ENCODE data around the gene RSKR. TPM values are rescaled to one million over a fixed set of nuclear protein-coding genes. Genes with fewer than 3 reads are reported as not detected.

RSKR gene
- total and polyA plus RNA-seq, 2 of the 4 experiments (the other 2 are of a cell fraction) = 2.2 to 6.8 TPM

- ATAC-seq (ENCODE audit: low read depth) = no peak
- H3K23ac ChIP-seq (ENCODE audit: low read depth, low read length) = no peak overlapping the region
- H3K4me1 ChIP-seq (ENCODE audit: control insufficient read depth, insufficient read depth, low read length) = no peaks in the 10 kb centered on the region
- H3K9ac ChIP-seq (ENCODE audit: low read depth, low read length) = no peak overlapping the region
- no peak overlapping the region for H3K4me3 ChIP-seq (ENCODE audit: insufficient read depth, low read depth, low read length)
- dilution Hi-C loops (cut with HindIII; ENCODE audit: low sequenced_read_pairs, unreplicated experiment) (no loop called here), intact Hi-C loops (cut with micrococcal nuclease) (no loop called here), in situ Hi-C loops (cut with MboI; ENCODE audit: low sequenced_read_pairs) (loop anchor here (10.0 kb wide), 1 partner anchor 121 kb away; no protein-coding TSS in a partner anchor)
- 92% methylated on average over 5 of the region's 7 CpGs; no CpG with 5 or more reads in 1 of the 2 experiments for WGBS, 2 experiments (ENCODE audit: extremely low coverage in 2 of 2, insufficient read length in 1 of 2)
- TF ChIP-seq USF2 (IDR thresholded peaks at IDR 0.05; ENCODE audit: low read depth, low read length) (no peak), RAD21 (IDR thresholded peaks at IDR 0.05; ENCODE audit: low read length) (no peak), CTCF (conservative IDR thresholded peaks at IDR 0.05; ENCODE audit: low read depth, low read length) (no peak)
- no peak overlapping the region for H3K4ac ChIP-seq (ENCODE audit: low read depth, low read length)
- BruUV-seq (replicated peaks) = no TSS peak
- CTCF ChIA-PET = no interaction called here
- no peak overlapping the region for H2BK120ac ChIP-seq (ENCODE audit: low read depth, low read length)
- no peaks in the 10 kb centered on the region; a peak in 1 of 4 replicates for H3K79me1 ChIP-seq (ENCODE audit: low read depth in 1 of 2, low read length in 2 of 2)
- H2AK5ac ChIP-seq (ENCODE audit: low read depth, low read length) = no peak overlapping the region
- H4K5ac ChIP-seq (ENCODE audit: low read depth, low read length) = no peak overlapping the region
- no peak overlapping the region for H2AK9ac ChIP-seq (replicated peaks; ENCODE audit: low read depth, low read length, poor library complexity)
- H4K8ac ChIP-seq (ENCODE audit: low read depth in 2 of 2, low read length in 2 of 2) = no peak overlapping the region
- no peak for DNase-seq
- no peak overlapping the region for H3K27ac ChIP-seq (ENCODE audit: insufficient read depth, low read length)
- no peaks in the 10 kb centered on the region for H3K27me3 ChIP-seq (ENCODE audit: control insufficient read depth, insufficient read depth, low read length)
- H2BK15ac ChIP-seq (ENCODE audit: low read depth, low read length) = no peak overlapping the region
- no peaks in the 10 kb centered on the region for H3K9me1 ChIP-seq (ENCODE audit: insufficient read depth, low read length)
- H3K14ac ChIP-seq (replicated peaks; ENCODE audit: low read depth, low read length) = no peak overlapping the region
- no peak overlapping the region for H3K56ac ChIP-seq (ENCODE audit: extremely low read depth, insufficient read depth, low read length)
- H2BK5ac ChIP-seq (ENCODE audit: low read depth, low read length, poor library complexity, severe bottlenecking) = no peak overlapping the region
- no peak overlapping the region for H3K4me2 ChIP-seq (ENCODE audit: low read depth, low read length)
- peaks cover 8% of the 10 kb centered on the region; the same call in 1 of the 2 replicates for H4K20me1 ChIP-seq (ENCODE audit: insufficient read depth, low read length)
- H4K91ac ChIP-seq (ENCODE audit: insufficient read depth, low read depth, low read length) = no peak overlapping the region
- no peak overlapping the region for H2AFZ ChIP-seq (replicated peaks; ENCODE audit: low read length, poor library complexity)
- no peak overlapping the region for H3K18ac ChIP-seq (ENCODE audit: low read depth, low read length)
- no peak overlapping the region for H2BK20ac ChIP-seq (ENCODE audit: low read depth, low read length)
- no peaks in the 10 kb centered on the region for H3K9me3 ChIP-seq (ENCODE audit: control insufficient read depth, insufficient read depth, low read length)
- POLR2A ChIA-PET (ENCODE audit: unreplicated experiment) = no interaction called here
- peaks cover 60% of the 10 kb centered on the region for H3K36me3 ChIP-seq (ENCODE audit: control insufficient read depth, insufficient read depth, low read length)
Observed at GRCh38 chr17:28616281-28616680, 2.3 kb upstream of the RSKR start.
